ENCODE measurements around the gene STAC. TPM values are rescaled to one million over a fixed set of nuclear protein-coding genes. Genes with fewer than 3 reads are reported as not detected.

The STAC gene
- total RNA-seq, 4 donors from 2014 or later, result 3.1 to 12.9 (median 11.5) TPM

DNA sequence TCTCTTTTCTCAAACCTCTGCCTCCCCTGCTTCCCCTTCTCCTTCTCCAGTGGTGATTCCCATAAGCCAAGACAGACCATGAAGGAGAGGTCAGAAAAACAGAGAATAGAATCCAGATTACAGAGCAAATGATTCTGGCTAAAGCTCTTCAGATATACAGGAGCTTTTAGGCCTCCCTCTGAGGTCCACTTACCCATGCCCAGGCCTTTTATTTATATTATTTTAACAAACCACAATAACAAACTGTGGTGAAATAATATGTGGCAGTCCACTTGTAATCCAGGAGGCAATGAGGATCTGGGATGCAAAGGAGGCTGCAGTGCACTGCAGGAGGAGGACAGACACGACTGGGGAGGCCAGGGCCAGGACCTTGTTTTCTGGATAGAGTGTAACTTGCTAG lies 104.1 kb downstream of the STAC start:
- WGBS, 2 donors (ENCODE audit: low coverage in 1 of 2), result 73 to 85% methylated on average over 1 of the region's 1 CpG
- Histone ChIP-seq H3K36me3 (no peaks in the 10 kb centered on the region), H3K27ac (no peak overlapping the region), H3K4me1 (no peaks in the 10 kb centered on the region), H3K27me3 (no peaks in the 10 kb centered on the region), H3K4me3 (no peak overlapping the region), H3K9me3 (no peaks in the 10 kb centered on the region)
- no peak for ATAC-seq
- TF ChIP-seq EP300 (IDR thresholded peaks at IDR 0.05) (no peak), POLR2A (IDR thresholded peaks at IDR 0.05) (no peak), POLR2AphosphoS5 (IDR thresholded peaks at IDR 0.05) (no peak)
- TF ChIP-seq, protein P1, sequence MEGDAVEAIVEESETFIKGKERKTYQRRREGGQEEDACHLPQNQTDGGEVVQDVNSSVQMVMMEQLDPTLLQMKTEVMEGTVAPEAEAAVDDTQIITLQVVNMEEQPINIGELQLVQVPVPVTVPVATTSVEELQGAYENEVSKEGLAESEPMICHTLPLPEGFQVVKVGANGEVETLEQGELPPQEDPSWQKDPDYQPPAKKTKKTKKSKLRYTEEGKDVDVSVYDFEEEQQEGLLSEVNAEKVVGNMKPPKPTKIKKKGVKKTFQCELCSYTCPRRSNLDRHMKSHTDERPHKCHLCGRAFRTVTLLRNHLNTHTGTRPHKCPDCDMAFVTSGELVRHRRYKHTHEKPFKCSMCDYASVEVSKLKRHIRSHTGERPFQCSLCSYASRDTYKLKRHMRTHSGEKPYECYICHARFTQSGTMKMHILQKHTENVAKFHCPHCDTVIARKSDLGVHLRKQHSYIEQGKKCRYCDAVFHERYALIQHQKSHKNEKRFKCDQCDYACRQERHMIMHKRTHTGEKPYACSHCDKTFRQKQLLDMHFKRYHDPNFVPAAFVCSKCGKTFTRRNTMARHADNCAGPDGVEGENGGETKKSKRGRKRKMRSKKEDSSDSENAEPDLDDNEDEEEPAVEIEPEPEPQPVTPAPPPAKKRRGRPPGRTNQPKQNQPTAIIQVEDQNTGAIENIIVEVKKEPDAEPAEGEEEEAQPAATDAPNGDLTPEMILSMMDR (IDR thresholded peaks at IDR 0.05), result no peak

DNA sequence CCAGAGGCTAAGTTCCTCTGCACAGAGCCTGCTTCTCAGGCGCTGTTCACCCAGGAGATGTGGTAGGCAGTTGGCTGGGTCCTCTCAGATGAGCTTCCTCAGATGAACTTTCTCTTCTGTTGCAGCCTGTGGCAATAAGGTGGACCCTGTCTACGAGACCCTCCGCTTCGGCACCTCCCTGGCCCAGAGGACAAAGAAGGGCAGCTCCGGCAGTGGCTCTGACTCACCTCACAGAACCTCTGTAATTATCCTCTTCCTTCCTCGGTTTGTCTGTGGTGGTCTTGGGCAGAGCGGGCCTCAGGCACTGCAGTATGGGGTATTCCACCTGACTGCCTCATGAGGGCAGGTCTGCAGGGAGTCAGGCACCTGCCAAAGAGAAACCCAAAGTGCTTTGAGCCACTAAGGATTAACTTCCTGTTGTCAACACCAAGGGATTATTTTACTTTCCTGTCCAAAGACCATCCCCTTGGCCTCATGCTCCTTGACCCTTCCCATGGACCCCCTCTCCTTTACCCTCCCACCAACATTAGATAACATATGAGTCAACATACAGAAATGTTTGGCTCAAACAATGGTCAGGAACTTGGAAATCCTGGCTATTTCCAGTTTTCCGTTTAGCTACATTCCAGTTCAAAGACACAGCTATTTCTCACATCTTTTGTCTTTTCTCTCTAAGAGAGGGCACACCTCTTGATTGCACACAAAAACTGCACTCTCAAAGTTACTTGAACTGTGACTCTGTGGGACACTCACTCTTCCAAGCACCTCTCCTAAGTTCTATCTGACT lies 105.9 kb downstream of the STAC start:
- ATAC-seq, result no peak
- H3K36me3 ChIP-seq, result no peaks in the 10 kb centered on the region
- H3K27me3 ChIP-seq, result no peaks in the 10 kb centered on the region
- H3K4me3 ChIP-seq, result no peak overlapping the region
- H3K4me1 ChIP-seq, result no peaks in the 10 kb centered on the region
- H3K27ac ChIP-seq, result no peak overlapping the region
- no peaks in the 10 kb centered on the region for H3K9me3 ChIP-seq
- 80 to 93% methylated on average over 4 to 8 of the region's 8 CpGs for WGBS, 2 donors (ENCODE audit: low coverage in 1 of 2)
- TF ChIP-seq EP300 (IDR thresholded peaks at IDR 0.05), result no peak
- TF ChIP-seq POLR2AphosphoS5 (IDR thresholded peaks at IDR 0.05), result no peak
- no peak for TF ChIP-seq POLR2A (IDR thresholded peaks at IDR 0.05)
- TF ChIP-seq, protein P1 (IDR thresholded peaks at IDR 0.05), result no peak

DNA sequence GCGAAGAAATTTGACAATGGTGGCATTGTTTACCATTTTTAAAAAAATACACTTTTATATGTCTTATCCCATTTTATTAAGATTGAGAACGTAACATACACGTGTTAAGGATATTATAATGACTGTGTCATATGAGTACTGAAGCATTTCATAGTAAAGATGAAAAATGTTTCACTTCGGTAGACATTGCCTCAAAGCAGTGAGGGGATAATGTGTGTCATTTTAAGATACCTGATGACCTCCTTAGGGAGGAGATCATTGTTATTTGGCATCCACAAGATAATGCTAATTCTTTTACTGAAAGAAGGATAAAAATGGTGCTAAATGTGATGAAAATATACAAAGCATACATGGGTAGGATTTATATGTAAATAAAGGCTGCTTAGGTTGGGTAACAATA lies 107.3 kb downstream of the STAC start:
- no peaks in the 10 kb centered on the region for H3K4me1 ChIP-seq
- 88 to 92% methylated on average over 4 of the region's 4 CpGs for WGBS, 2 donors (ENCODE audit: low coverage in 1 of 2)

DNA sequence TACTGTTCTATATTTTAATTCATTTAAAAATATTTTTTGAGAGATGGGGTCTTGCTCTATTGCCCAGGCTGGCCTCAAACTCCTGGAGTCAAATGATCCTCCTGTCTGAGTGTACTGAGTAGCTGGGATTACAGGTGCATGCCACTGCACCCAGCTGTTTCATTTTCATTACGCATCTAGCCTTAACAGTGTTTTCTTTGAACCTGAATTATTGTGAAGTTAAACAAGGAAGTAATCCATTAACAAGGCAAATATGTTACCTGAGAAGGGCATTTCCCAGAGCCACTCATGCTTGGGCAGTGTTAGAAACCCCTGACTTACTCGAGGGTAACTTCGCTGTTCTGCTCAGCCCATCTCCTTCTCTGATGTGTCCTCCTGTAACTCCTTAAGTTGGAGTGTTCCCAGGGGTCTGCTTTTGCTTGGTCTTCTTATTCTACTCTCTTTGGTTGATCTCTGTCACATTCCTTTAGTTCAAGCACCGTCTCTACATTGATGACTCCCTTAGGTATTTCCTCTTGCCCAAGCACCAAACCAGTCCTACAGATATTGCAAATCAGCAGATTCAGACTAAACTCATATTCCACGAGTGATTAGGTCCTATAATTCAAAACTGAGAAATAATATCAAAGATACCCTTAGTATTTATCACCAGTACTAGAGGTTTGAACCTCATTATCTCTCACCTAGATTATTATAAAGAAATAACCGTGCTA lies 107.9 kb downstream of the STAC start:
- no peak overlapping the region for H3K4me3 ChIP-seq
- no peak for ATAC-seq
- TF ChIP-seq POLR2A (IDR thresholded peaks at IDR 0.05) (no peak), POLR2AphosphoS5 (IDR thresholded peaks at IDR 0.05) (no peak), EP300 (IDR thresholded peaks at IDR 0.05) (no peak)
- TF ChIP-seq, protein P1 (IDR thresholded peaks at IDR 0.05), result no peak
- no peaks in the 10 kb centered on the region for H3K27me3 ChIP-seq
- H3K36me3 ChIP-seq, result no peaks in the 10 kb centered on the region
- no peaks in the 10 kb centered on the region for H3K9me3 ChIP-seq
- no peak overlapping the region for H3K27ac ChIP-seq
- no peaks in the 10 kb centered on the region for H3K4me1 ChIP-seq
- 85 to 88% methylated on average over 6 of the region's 6 CpGs for WGBS, 2 donors (ENCODE audit: low coverage in 1 of 2)

More for the DNA sequence above, 107.3 kb downstream of the STAC start:
- H3K4me3 ChIP-seq, result no peak overlapping the region
- no peaks in the 10 kb centered on the region for H3K27me3 ChIP-seq
- no peaks in the 10 kb centered on the region for H3K9me3 ChIP-seq
- ATAC-seq, result no peak
- TF ChIP-seq, protein P1 (IDR thresholded peaks at IDR 0.05), result no peak
- TF ChIP-seq POLR2A (IDR thresholded peaks at IDR 0.05) (no peak), EP300 (IDR thresholded peaks at IDR 0.05) (no peak), POLR2AphosphoS5 (IDR thresholded peaks at IDR 0.05) (no peak)
- no peaks in the 10 kb centered on the region for H3K36me3 ChIP-seq
- no peak overlapping the region for H3K27ac ChIP-seq
